ENCODE results near the gene ADTRP. TPM values are rescaled to one million over a fixed set of nuclear protein-coding genes. Genes with fewer than 3 reads are reported as not detected.

The ADTRP gene
- total RNA-seq, 3 donors from 2014 or later: 68.5 to 239 (median 91.9) TPM

DNA sequence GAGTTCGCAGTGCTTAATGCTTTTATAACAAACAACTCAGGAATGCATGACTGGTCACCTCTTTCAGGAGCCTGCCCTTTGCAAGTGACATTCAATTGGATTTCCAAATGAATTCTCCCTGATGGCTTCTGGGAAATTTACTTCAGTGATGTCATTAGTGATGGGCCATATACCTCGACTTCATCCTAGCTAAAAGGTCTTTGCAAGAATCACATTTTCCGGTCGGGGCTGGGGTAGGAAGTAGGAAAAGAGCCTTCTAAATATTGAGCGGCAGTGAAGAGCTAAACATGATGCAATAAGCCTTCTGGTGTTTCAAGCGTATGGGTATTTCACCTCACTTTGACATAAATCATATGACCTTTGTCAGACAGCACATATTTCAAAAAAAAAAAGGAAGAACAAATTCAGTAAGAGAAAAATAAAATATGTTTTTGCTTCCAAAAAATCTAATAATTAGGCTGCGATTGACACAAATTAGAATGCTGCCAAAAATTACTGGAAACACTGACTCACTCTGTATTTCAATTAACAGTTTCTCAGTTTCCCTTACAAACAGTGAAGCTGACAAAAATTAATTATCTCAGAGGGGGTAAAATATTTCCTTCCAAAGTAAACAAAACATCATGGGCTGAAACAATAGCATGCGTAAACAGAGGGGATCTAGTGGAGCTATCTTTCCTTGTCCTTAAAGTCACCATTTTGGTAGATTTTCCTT is 39.8 kb downstream of the ADTRP start:
- Histone ChIP-seq H3K4me1 (ENCODE audit: low read depth) (peaks cover 9% of the 10 kb centered on the region), H3K36me3 (ENCODE audit: low read depth) (no peaks in the 10 kb centered on the region), H3K4me3 (no peak overlapping the region), H3K9me3 (no peaks in the 10 kb centered on the region)
- TF ChIP-seq, protein P1, sequence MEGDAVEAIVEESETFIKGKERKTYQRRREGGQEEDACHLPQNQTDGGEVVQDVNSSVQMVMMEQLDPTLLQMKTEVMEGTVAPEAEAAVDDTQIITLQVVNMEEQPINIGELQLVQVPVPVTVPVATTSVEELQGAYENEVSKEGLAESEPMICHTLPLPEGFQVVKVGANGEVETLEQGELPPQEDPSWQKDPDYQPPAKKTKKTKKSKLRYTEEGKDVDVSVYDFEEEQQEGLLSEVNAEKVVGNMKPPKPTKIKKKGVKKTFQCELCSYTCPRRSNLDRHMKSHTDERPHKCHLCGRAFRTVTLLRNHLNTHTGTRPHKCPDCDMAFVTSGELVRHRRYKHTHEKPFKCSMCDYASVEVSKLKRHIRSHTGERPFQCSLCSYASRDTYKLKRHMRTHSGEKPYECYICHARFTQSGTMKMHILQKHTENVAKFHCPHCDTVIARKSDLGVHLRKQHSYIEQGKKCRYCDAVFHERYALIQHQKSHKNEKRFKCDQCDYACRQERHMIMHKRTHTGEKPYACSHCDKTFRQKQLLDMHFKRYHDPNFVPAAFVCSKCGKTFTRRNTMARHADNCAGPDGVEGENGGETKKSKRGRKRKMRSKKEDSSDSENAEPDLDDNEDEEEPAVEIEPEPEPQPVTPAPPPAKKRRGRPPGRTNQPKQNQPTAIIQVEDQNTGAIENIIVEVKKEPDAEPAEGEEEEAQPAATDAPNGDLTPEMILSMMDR (IDR thresholded peaks at IDR 0.05): no peak
- DNase-seq: no peak
- no peak for ATAC-seq
- intact Hi-C loops (cut with DNase I, micrococcal nuclease): no loop called here

DNA sequence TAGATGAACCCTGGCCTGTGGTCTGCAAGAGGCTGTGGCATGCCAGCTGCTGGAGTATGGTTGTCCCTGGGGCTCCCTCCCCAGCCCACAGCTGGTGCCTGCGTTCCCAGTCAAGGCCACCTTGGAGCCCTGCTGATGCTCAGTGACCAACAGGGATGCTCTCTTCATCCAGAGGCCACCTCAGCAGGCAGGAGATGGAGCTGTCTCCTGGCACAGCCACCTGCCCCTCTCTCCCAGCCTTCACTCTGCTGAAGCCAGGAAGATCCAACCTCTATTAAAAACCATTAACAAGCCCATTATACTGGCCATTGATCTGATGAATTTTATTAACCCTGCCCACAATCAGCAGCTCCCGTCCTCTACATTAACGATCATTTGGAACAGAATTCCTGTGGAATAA is 40.4 kb downstream of the ADTRP start:
- peaks cover 7% of the 10 kb centered on the region for H3K4me1 ChIP-seq (ENCODE audit: low read depth)
- intact Hi-C loops (cut with DNase I, micrococcal nuclease): no loop called here

DNA sequence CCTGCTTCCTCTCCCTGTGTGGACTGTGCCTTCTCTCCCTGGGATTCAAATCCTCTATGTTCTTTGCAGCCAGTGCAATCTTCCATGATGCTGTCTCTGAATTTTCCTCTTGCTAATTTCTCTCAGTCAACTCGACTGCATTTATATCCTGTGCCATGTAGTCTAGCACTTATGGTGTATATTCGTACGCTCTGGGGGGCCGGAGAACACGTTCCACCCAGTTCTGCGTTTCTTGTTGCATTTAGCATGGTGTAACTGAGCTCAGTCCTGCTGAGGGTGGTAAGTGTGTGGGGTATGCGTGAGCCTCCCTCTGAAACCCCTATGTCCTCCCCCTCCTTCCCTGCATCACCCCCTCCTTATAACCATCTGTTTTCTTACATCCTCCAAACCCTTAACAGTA is 42.0 kb downstream of the ADTRP start:
- H3K4me1 ChIP-seq (ENCODE audit: low read depth): peaks cover 2% of the 10 kb centered on the region
- no peak overlapping the region for H3K4me3 ChIP-seq
- DNase-seq (no peak), ATAC-seq (no peak)
- H3K36me3 ChIP-seq (ENCODE audit: low read depth): no peaks in the 10 kb centered on the region
- TF ChIP-seq, protein P1 (IDR thresholded peaks at IDR 0.05): no peak
- H3K9me3 ChIP-seq: no peaks in the 10 kb centered on the region
- intact Hi-C loops (cut with DNase I, micrococcal nuclease): no loop called here

More for the DNA sequence above, 40.4 kb downstream of the ADTRP start:
- H3K4me3 ChIP-seq: no peak overlapping the region
- H3K36me3 ChIP-seq (ENCODE audit: low read depth): no peaks in the 10 kb centered on the region
- no peak for ATAC-seq
- H3K9me3 ChIP-seq: no peaks in the 10 kb centered on the region
- TF ChIP-seq, protein P1 (IDR thresholded peaks at IDR 0.05): no peak
- no peak for DNase-seq

DNA sequence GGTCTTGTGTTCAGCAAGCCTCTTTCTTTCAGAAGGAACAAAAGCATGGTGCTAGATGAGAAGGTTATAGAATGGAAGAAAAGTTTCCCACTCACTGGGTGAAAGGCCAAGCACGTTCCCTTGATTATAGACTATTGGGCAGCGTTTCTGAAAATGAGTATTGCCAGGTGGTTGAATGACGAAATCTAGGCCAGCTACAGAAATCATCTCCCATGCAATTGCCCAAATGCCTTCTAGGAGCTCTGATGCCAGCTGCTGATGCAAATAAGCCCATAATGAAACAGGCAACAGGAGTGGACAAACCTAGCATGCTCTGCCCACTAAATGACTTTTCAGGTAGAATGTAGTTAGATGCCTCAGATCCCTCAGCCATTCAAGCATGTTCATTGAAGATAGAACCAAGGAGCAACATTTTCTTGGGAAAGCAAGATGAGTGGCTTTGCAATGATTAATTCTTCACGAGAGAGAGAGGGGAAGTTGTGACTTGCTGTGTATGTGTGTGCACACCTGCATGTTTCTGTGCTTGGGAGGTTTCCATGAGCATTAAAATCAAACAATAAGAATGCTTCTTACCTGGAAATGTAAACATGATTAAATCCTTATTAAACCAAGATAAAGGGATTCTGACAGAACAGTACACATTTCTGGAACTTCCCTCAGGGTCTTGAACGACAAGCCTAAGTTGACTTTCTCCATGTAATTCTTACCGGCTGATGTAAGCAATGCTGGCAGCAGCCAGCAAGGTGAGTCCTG is 43.6 kb downstream of the ADTRP start:
- TF ChIP-seq, protein P1 (IDR thresholded peaks at IDR 0.05): no peak
- Histone ChIP-seq H3K36me3 (ENCODE audit: low read depth) (no peaks in the 10 kb centered on the region), H3K4me1 (ENCODE audit: low read depth) (peaks cover 6% of the 10 kb centered on the region), H3K9me3 (no peaks in the 10 kb centered on the region), H3K4me3 (no peak overlapping the region)
- intact Hi-C loops (cut with DNase I, micrococcal nuclease): no loop called here
- DNase-seq: no peak
- no peak for ATAC-seq

DNA sequence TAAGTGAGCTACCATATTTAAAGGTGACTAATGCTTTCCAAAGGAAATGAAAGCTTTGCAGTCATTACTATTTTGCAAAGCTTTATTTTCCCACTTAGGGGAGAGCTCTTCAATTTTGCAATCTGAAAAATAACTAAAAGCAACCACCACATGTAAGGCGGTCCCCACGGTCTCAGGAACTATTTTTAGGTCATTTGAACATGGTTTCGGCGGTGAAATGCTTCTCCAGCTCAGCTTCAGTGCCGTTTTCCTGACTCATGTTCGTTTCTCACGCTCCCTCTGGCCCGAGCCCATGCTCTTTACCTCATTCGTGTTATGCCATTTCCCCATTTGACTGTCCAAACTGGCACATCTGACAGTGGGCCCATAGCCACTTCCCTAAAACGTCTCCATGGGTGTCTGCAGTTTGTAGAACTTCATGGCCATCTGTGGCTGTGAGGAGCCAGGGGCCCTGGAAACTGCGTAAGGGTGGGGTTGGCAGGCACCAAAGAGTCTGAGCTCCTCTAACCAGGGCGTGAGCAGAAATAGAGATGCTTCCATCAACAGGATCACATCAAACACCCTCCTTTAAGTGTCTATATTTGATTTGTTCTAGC is 46.5 kb downstream of the ADTRP start:
- DNase-seq (peak; percentile 37 to 61 (median 38)), ATAC-seq (peak; percentile 58)
- Histone ChIP-seq H3K4me1 (ENCODE audit: low read depth) (peaks cover 6% of the 10 kb centered on the region), H3K36me3 (ENCODE audit: low read depth) (no peaks in the 10 kb centered on the region), H3K4me3 (no peak overlapping the region), H3K9me3 (no peaks in the 10 kb centered on the region)
- intact Hi-C loops (cut with DNase I, micrococcal nuclease): no loop called here
- TF ChIP-seq, protein P1 (IDR thresholded peaks at IDR 0.05): no peak
